ENCODE measurements around the gene TSNAXIP1. TPM values are rescaled to one million over a fixed set of nuclear protein-coding genes. Genes with fewer than 3 reads are reported as not detected.
A peak's percentile ranks its signal among the peaks of the same experiment; 100 is the strongest.

The TSNAXIP1 gene
- total and polyA plus RNA-seq, 8 donors = 0.52 to 7.1 (median 6.2) TPM

- ATAC-seq (no peak), DNase-seq (peak in 1 of 4 donors; percentile 10)
- intact Hi-C loops (cut with DNase I) = no loop called here
- no peak overlapping the region for H3K27ac ChIP-seq
- H3K9me3 ChIP-seq = no peaks in the 10 kb centered on the region
- TF ChIP-seq CTCF (IDR thresholded peaks at IDR 0.05) = no peak
- H3K4me1 ChIP-seq = peaks cover 8 to 47% of the 10 kb centered on the region in 2 donors
- H3K27me3 ChIP-seq = no peaks in the 10 kb centered on the region
- peaks cover 0 to 44% of the 10 kb centered on the region in 2 donors for H3K36me3 ChIP-seq
- H3K4me3 ChIP-seq = no peak overlapping the region
Measured at GRCh38 chr16:67800338-67800926, 6.3 kb upstream of the TSNAXIP1 start.

GRCh38 chr16:67801241-67801640 is 5.4 kb upstream of the TSNAXIP1 start:
- TF ChIP-seq CTCF (IDR thresholded peaks at IDR 0.05) = no peak
- DNase-seq (peak in 1 of 4 donors; percentile 2), ATAC-seq (no peak)
- Histone ChIP-seq H3K27me3 (no peaks in the 10 kb centered on the region), H3K4me1 (peaks cover 11 to 53% of the 10 kb centered on the region in 2 donors), H3K36me3 (peaks cover 0 to 44% of the 10 kb centered on the region in 2 donors), H3K27ac (no peak overlapping the region), H3K9me3 (no peaks in the 10 kb centered on the region), H3K4me3 (no peak overlapping the region)
- intact Hi-C loops (cut with DNase I) = no loop called here

GRCh38 chr16:67801883-67802282 is 4.8 kb upstream of the TSNAXIP1 start:
- DNase-seq (peak in 1 of 4 donors; percentile 1), ATAC-seq (no peak)
- Histone ChIP-seq H3K27ac (no peak overlapping the region), H3K4me1 (peaks cover 11 to 53% of the 10 kb centered on the region in 2 donors), H3K36me3 (peaks cover 0 to 44% of the 10 kb centered on the region in 2 donors), H3K9me3 (no peaks in the 10 kb centered on the region), H3K27me3 (no peaks in the 10 kb centered on the region), H3K4me3 (no peak overlapping the region)
- intact Hi-C loops (cut with DNase I) = no loop called here
- no peak for TF ChIP-seq CTCF (IDR thresholded peaks at IDR 0.05)

- ATAC-seq (no peak), DNase-seq (peak in 1 of 4 donors; percentile 1)
- Histone ChIP-seq H3K4me1 (peaks cover 11 to 53% of the 10 kb centered on the region in 2 donors), H3K27ac (no peak overlapping the region), H3K4me3 (no peak overlapping the region), H3K36me3 (peaks cover 0 to 40% of the 10 kb centered on the region in 2 donors), H3K9me3 (no peaks in the 10 kb centered on the region), H3K27me3 (no peaks in the 10 kb centered on the region)
- intact Hi-C loops (cut with DNase I) = no loop called here
- TF ChIP-seq CTCF (IDR thresholded peaks at IDR 0.05) = no peak
Measured at GRCh38 chr16:67803894-67804293, 2.8 kb upstream of the TSNAXIP1 start.

GRCh38 chr16:67804853-67805542 is 1.7 kb upstream of the TSNAXIP1 start:
- DNase-seq (peak in 1 of 4 donors; percentile 9), ATAC-seq (no peak)
- H3K36me3 ChIP-seq = peaks cover 0 to 31% of the 10 kb centered on the region in 2 donors
- H3K27me3 ChIP-seq = no peaks in the 10 kb centered on the region
- TF ChIP-seq CTCF (IDR thresholded peaks at IDR 0.05) = no peak
- intact Hi-C loops (cut with DNase I) = no loop called here
- peaks cover 11 to 52% of the 10 kb centered on the region in 2 donors for H3K4me1 ChIP-seq
- no peaks in the 10 kb centered on the region for H3K9me3 ChIP-seq
- H3K27ac ChIP-seq = no peak overlapping the region
- peak overlapping the region in 1 of 2 donors; percentile 90 for H3K4me3 ChIP-seq

Data from left lung (tissue), 10 donors.